Activated T-cell treated with anti-CD3 and anti-CD28 coated beads for 1 hour (primary cell): ENCODE results near the gene ARHGEF19.
"Not testable (repeated sequence)": the region's sequence is repeated elsewhere in the genome, so short reads cannot be mapped to it uniquely, and the experiment has no call there.

ENCODE experiments used
- DNase-seq: peaks from one replicate; pipeline ENCODE4 v3.0.0-alpha.2; 2020; ENCODE audit warnings: low read depth

The ARHGEF19 gene

DNA sequence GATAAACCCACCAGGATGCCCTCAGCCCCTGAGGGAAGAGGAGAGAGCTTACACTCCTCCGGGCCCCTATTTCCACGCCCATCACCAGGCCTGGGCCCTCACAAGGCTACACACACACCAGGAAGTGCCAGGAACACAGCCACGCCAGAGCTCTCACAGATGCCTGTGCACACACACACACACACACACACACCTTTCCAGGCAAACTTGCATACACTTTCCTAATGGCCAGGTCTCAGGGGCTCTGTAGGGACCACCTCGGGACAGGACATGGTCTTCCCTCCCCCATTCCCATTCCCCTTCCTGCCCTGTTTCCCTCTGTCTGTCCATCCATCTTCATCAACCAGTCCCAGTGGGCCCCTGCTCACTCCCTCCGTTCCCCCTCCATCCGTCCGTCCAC is 46.9 kb downstream of the ARHGEF19 start:
- DNase-seq = no peak

- DNase-seq = no peak
Measured at GRCh38 chr1:16165073-16165364, 47.4 kb downstream of the ARHGEF19 start.

- no peak for DNase-seq
Measured at GRCh38 chr1:16164213-16165072, 48.0 kb downstream of the ARHGEF19 start.

- DNase-seq = not testable (repeated sequence)
Measured at GRCh38 chr1:16163608-16164212, 48.7 kb downstream of the ARHGEF19 start.

DNA sequence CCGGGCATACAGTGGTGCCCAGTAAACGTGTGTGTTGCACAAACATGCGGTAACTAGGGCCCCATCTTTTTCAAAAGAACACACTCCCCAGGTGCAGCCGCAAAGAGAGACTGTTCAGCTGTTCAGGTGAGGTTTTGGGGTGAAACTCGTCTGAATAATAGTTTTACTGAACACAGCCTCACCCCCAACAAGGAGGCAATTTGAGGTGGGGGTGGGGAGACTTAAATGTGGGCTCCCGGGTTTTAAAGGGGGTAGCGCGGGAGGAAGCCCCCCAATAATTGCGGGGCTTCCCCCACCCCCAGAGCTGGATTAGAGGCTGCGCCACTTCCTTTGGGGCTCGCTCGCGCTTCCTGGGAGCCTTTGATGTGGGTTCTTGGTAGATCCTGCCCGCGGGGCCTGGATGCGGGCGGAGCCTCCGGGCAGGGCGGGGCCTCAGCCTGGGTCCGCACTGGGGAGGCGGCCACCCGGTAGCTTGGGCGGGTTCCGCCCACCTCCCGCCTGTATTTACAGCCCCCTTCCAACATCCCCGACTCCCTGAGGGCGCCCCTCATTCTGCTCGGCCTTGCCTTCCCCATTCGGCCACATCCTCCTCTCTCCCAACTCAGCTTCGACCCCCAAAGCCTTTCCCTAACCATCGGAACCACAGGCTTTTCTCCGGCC is 50.2 kb downstream of the ARHGEF19 start:
- peak; percentile 41 for DNase-seq

GRCh38 chr1:16161717-16162116 is 50.7 kb downstream of the ARHGEF19 start:
- DNase-seq = no peak

GRCh38 chr1:16158993-16159831 is 53.2 kb downstream of the ARHGEF19 start:
- no peak for DNase-seq

- DNase-seq = no peak
Measured at GRCh38 chr1:16158025-16158424, 54.4 kb downstream of the ARHGEF19 start.

GRCh38 chr1:16156848-16157495 is 55.5 kb downstream of the ARHGEF19 start:
- no peak for DNase-seq

- no peak for DNase-seq
Measured at GRCh38 chr1:16155537-16156410, 56.7 kb downstream of the ARHGEF19 start, which contains the start of gene EPHA2. Gene EPHA2 (minus strand): TSS chr1:16156069. CDS start chr1:16155932, 137 bp downstream.

DNA sequence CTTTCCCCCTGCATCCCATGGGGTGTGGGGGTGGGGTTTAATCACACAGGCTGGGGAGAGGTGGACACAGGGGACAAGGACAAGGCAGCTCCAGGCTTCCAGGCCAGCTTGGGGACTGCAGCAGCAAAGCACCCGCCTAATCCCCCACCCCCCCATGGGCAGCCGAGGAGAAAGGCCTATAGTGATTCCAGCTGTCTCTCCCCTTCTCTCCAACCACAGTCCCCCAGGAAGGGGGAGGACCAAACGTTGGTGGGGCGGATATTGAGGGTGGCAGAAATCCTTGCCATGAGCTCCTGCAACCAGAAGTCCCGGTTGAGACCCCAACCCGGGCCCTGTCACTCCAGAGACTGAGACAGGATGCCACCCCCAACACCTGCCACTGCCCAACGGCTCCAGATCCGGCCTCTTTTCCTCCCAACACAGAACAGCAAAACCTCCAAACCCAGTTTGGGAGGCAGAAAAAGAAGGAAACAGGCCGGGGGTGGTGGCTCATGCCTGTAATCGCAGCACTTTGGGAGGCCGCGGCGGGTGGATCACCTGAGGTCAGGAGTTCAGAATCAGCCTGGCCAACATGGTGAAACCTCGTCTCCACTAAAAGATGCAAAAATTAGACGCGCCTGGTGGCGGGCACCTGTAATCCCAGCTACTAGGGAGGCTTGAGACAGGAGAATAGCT is 58.3 kb downstream of the ARHGEF19 start:
- DNase-seq = no peak

DNA sequence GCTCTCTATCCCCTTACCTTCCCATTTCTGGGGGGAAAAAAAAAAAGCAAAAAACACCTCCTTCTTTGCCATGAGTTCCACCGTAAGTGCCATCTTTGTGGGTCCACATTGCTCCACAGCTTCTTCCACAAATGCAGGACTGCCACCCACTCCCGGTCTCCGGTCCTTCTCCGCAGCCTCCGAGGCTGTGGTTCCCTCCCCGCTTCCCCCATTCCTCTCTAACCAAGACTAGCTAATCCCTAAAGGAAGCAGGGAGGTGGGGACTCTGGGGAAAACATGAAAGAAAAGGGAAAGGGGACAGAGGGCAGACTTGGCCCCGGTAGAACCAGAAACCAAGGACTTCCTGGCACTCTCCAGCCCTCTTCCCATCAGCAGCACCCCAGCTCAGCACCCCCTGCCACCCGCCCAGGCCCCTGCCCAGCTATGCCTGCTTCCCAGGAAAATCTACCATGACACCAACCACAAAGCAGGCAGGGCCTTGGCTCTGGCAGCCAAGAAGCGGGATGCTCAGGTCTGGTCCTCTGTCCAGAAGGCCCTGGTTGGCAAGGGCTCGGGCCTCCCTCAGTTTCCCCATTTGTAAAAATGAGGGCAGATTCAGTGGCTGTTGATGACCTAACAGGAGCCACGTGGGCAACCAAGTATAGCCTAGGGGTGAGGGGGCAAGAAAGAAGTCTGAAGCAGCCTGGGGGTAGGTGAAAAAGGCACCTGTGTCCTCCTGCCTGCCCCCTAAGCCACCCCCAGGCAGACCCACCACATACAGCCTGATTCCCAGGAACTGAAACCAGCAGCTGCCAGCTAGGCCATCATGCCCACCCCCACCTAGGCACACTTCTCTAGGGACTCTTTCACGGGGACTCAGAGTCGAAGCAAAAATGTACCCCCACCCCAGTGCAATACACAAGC is 59.1 kb downstream of the ARHGEF19 start:
- no peak for DNase-seq

- no peak for DNase-seq
Measured at GRCh38 chr1:16152481-16153087, 59.9 kb downstream of the ARHGEF19 start.

DNA sequence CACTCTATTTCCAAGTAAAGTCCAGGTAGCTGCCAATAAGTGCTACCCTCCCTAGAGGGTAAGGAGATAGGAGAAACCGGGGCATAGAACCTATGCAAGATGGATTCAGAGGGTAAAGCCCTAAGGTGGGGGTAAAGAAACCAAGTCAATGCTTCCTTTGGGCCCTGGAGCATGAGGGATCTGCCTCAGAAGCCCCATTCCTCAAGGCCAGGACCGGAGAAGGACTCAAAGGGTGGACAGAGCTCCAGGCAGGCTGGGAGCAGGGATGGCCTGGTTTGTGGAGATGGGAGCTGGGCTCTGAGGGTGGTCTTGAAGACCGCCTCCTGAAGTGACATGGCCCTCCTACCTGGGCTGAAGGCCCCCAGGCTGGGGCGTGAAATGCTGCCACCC is 60.5 kb downstream of the ARHGEF19 start:
- no peak for DNase-seq

GRCh38 chr1:16151196-16151994 is 61.1 kb downstream of the ARHGEF19 start:
- DNase-seq = no peak

DNA sequence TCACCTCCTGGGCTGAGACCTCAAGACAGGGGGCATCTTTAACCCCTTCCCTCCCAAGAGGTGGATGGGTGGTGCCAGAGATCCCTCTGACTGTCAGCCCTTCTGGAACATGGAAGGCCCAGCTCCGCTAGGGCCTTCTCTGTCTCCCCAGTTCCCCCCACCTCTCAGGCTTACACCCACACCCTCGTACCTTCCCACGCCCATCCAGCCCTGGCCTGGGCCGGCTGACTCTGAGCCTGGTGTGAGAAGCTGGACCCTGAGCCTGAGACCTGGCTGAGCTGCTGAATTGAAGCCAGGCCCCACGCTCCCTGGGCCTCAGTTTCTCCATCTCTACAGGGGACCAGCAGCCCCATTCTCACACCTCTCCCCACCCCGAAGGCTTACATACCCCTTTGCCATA is 61.9 kb downstream of the ARHGEF19 start:
- no peak for DNase-seq

DNA sequence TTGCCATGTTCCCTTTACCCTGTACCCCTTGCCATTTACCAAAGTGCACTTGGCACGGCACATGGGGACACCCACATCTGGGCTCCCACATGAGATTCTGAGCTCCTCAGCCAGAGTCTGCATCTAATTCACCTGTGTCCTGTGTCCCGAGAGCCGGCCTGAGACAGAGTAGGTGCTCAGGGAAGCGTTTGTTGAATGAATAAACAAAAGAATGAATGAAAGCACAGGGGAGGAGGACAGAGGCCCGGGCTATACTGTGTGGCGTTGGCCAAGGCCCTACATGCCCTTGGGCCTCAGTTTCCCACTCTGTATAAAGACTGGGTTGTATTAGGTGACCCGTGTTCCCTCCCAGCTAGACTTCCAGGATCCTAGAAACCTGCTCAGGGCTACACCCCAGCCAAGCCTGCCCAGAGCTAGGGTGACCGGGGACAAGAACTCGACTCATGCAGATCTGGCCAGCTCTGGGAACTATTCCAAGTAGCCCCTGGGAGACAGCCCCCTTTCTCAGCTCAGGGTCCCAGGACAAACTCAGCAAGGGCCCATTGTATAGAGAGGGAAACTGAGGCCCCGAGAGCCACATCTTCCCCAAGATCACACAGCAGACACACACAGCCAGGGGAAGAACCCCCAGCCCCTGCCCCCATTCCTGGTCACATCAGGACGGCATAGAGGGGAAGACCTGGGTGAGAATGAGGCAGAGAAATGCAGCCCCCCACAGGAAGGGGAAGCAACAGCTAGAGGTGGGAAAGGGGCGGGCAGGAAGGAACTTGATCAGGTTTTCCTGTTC is 62.6 kb downstream of the ARHGEF19 start:
- no peak for DNase-seq
